Osteocyte (in vitro differentiated cells): ENCODE measurements around the gene TTC39C. TPM values are rescaled to one million over a fixed set of nuclear protein-coding genes. Genes with fewer than 3 reads are reported as not detected.

Source experiments
- DNase-seq: peaks from one replicate; pipeline ENCODE4 v3.0.0; 2021; ENCODE audit warnings: mixed read lengths; ENCODE audit not compliant: unreplicated experiment; ENCODE audit errors: extremely low spot score
- H3K27ac Mint-ChIP-seq: one replicate; pipeline ENCODE4 v1.8.0; 2021; ENCODE audit warnings: mild to moderate bottlenecking, mixed read lengths; ENCODE audit not compliant: unreplicated experiment
- H3K27me3 Mint-ChIP-seq: one replicate; pipeline ENCODE4 v1.8.0; 2021; ENCODE audit warnings: mixed read lengths; ENCODE audit not compliant: unreplicated experiment
- H3K36me3 Mint-ChIP-seq: one replicate; pipeline ENCODE4 v1.8.0; 2021; ENCODE audit warnings: mixed read lengths; ENCODE audit not compliant: unreplicated experiment
- H3K4me1 Mint-ChIP-seq: one replicate; pipeline ENCODE4 v1.8.0; 2021; ENCODE audit warnings: mixed read lengths; ENCODE audit not compliant: unreplicated experiment
- H3K4me3 Mint-ChIP-seq: one replicate; pipeline ENCODE4 v1.8.0; 2021; ENCODE audit warnings: mild to moderate bottlenecking, moderate library complexity, mixed read lengths; ENCODE audit not compliant: unreplicated experiment
- H3K9me3 Mint-ChIP-seq: one replicate; pipeline ENCODE4 v1.8.0; 2021; ENCODE audit warnings: mixed read lengths; ENCODE audit not compliant: unreplicated experiment
- total RNA-seq: library from RNA; stranded (reverse); gene quantifications from 2 replicates; pipeline ENCODE4 v1.2.1, GENCODE V29; 2021
- TF ChIP-seq, protein P1 (sequence below): fragments of 200-600 bp; sonication (generic); IDR thresholded peaks from 2 replicates; pipeline ENCODE4 v1.5.0; 2021; ENCODE audit warnings: antibody characterized with exemption, mild to moderate bottlenecking, moderate library complexity

The TTC39C gene
- total RNA-seq, 1 donor from 2014 or later = 10.9 TPM

- Mint-ChIP-seq H3K27me3 (no peaks in the 10 kb centered on the region), H3K36me3 (peaks cover 2% of the 10 kb centered on the region), H3K4me3 (no peak overlapping the region), H3K4me1 (peaks cover 10% of the 10 kb centered on the region), H3K9me3 (no peaks in the 10 kb centered on the region), H3K27ac (no peak overlapping the region)
- TF ChIP-seq, protein P1, sequence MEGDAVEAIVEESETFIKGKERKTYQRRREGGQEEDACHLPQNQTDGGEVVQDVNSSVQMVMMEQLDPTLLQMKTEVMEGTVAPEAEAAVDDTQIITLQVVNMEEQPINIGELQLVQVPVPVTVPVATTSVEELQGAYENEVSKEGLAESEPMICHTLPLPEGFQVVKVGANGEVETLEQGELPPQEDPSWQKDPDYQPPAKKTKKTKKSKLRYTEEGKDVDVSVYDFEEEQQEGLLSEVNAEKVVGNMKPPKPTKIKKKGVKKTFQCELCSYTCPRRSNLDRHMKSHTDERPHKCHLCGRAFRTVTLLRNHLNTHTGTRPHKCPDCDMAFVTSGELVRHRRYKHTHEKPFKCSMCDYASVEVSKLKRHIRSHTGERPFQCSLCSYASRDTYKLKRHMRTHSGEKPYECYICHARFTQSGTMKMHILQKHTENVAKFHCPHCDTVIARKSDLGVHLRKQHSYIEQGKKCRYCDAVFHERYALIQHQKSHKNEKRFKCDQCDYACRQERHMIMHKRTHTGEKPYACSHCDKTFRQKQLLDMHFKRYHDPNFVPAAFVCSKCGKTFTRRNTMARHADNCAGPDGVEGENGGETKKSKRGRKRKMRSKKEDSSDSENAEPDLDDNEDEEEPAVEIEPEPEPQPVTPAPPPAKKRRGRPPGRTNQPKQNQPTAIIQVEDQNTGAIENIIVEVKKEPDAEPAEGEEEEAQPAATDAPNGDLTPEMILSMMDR = no peak
- no peak for DNase-seq
Measured at GRCh38 chr18:24060644-24061043, 46.1 kb downstream of the TTC39C start.

GRCh38 chr18:24063121-24063731 is 48.7 kb downstream of the TTC39C start:
- no peaks in the 10 kb centered on the region for H3K27me3 Mint-ChIP-seq
- no peaks in the 10 kb centered on the region for H3K9me3 Mint-ChIP-seq
- H3K4me1 Mint-ChIP-seq = peaks cover 4% of the 10 kb centered on the region
- DNase-seq = no peak
- no peak overlapping the region for H3K27ac Mint-ChIP-seq
- peaks cover 2% of the 10 kb centered on the region for H3K36me3 Mint-ChIP-seq
- TF ChIP-seq, protein P1 = no peak
- H3K4me3 Mint-ChIP-seq = no peak overlapping the region

GRCh38 chr18:24064391-24065100 is 50.0 kb downstream of the TTC39C start:
- Mint-ChIP-seq H3K9me3 (no peaks in the 10 kb centered on the region), H3K36me3 (peaks cover 2% of the 10 kb centered on the region), H3K4me1 (peaks cover 4% of the 10 kb centered on the region), H3K27me3 (no peaks in the 10 kb centered on the region), H3K27ac (no peak overlapping the region), H3K4me3 (no peak overlapping the region)
- DNase-seq = no peak
- TF ChIP-seq, protein P1 = no peak

- no peak for DNase-seq
Measured at GRCh38 chr18:24065906-24066305, 51.4 kb downstream of the TTC39C start.

More at GRCh38 chr18:24065906-24066305, 51.4 kb downstream of the TTC39C start:
- H3K9me3 Mint-ChIP-seq = no peaks in the 10 kb centered on the region
- no peaks in the 10 kb centered on the region for H3K27me3 Mint-ChIP-seq
- H3K4me1 Mint-ChIP-seq = peaks cover 4% of the 10 kb centered on the region
- H3K4me3 Mint-ChIP-seq = no peak overlapping the region
- no peak overlapping the region for H3K27ac Mint-ChIP-seq
- TF ChIP-seq, protein P1 = no peak
- H3K36me3 Mint-ChIP-seq = peaks cover 2% of the 10 kb centered on the region
